Body of pancreas (tissue), 4 donors: Measurements from ENCODE around the gene DCDC2C. TPM values are rescaled to one million over a fixed set of nuclear protein-coding genes. Genes with fewer than 3 reads are reported as not detected.

Experiments
- ATAC-seq: fragments of 150-250 bp; one replicate; pipeline ENCODE4 v1.9.1; 2016
- DNase-seq, 4 donors: peaks; one replicate each; pipeline ENCODE4 v3.0.0-alpha.2; 2019
- H3K27ac ChIP-seq, 4 donors: fragments of 200-600 bp; sonication (generic); 1 replicate in 3 of 4; 2 replicates in 1 of 4; pipeline versions ENCODE4 v1.5.1 to v1.6.1; 2016 to 2019; ENCODE audit warnings: mild to moderate bottlenecking in 1 of 4, mixed read lengths in 1 of 4, moderate library complexity in 1 of 4
- H3K27me3 ChIP-seq, 2 donors: fragments of 200-600 bp; sonication (generic); one replicate each; pipeline ENCODE4 v1.6.0; 2016; ENCODE audit warnings: mild to moderate bottlenecking in 1 of 2
- H3K36me3 ChIP-seq, 2 donors: fragments of 200-600 bp; sonication (generic); replicated peaks in 1 of 2; 2 replicates each; pipeline ENCODE4 v1.5.1; 2016; ENCODE audit warnings: low read depth in 2 of 2; ENCODE audit not compliant: insufficient read depth in 1 of 2
- H3K4me1 ChIP-seq: fragments of 200-600 bp; sonication (generic); one replicate; pipeline ENCODE4 v1.6.0; 2016
- H3K4me3 ChIP-seq, 2 donors: fragments of 200-600 bp; sonication (generic); 1 replicate in 1 of 2; 2 replicates in 1 of 2; pipeline ENCODE4 v1.5.1; 2016 to 2019
- H3K9me3 ChIP-seq, 3 donors: fragments of 200-600 bp; sonication (generic); 1 replicate in 2 of 3; 2 replicates in 1 of 3; pipeline ENCODE4 v1.5.1; 2016
- POLR2A ChIP-seq, 3 donors: fragments of 450-650 bp; IDR thresholded peaks; one replicate each; pipeline ENCODE4 v1.6.1; 2016; ENCODE audit warnings: antibody characterized with exemption in 3 of 3, mild to moderate bottlenecking in 2 of 3
- WGBS, 2 donors: methylation state at CpG; one replicate each; pipeline ENCODE4 v1.1.5; 2017; 5-methylcytosine and 5-hydroxymethylcytosine counted together
- intact Hi-C: fragments of 100-400 bp; cut with DNase I; formaldehyde crosslinking; loops from one replicate; pipeline ENCODE4 v1.15.1; 2023
- total RNA-seq, 2 donors: library from RNA; depleted of rRNA; stranded (reverse); fragments of >200 nt; gene quantifications; one replicate each; pipeline ENCODE4 v1.1.0, GENCODE V29; 2016
- TF ChIP-seq, protein P1 (sequence below), 7 experiments: fragments of 450-650 bp in 4 of 7; fragments of 200-600 bp in 3 of 7; sonication (generic) in 3 of 7; IDR thresholded peaks; one replicate each; pipeline ENCODE4 v1.5.1; 2016 to 2019; ENCODE audit warnings: antibody characterized with exemption in 7 of 7

Gene DCDC2C
- total RNA-seq, 2 donors from 2014 or later, result not detected

DNA sequence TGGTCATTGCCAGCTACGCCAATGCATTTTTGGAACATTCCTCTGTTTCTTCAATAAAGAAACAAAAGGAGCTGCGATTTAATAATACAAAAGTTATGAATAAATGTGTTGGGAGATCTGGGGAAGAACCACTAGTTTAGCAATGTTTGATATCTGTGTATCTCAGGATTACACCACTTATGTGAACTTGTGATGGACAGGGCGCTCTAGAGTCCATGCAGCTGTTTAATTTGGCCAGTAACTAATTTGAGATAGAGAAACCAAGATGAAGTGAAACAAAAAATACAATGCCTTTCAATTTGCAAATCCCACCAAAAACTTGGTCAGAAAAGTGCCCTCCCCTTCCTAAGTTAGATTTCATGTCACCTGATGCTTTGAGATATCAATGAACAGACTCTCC lies 6.8 kb upstream of the DCDC2C start:
- H3K4me1 ChIP-seq, result no peaks in the 10 kb centered on the region
- ATAC-seq (no peak), DNase-seq (no peak)
- H3K27me3 ChIP-seq, result no peaks in the 10 kb centered on the region
- H3K36me3 ChIP-seq, result no peaks in the 10 kb centered on the region
- no peak for TF ChIP-seq POLR2A (IDR thresholded peaks at IDR 0.05)
- TF ChIP-seq, protein P1, sequence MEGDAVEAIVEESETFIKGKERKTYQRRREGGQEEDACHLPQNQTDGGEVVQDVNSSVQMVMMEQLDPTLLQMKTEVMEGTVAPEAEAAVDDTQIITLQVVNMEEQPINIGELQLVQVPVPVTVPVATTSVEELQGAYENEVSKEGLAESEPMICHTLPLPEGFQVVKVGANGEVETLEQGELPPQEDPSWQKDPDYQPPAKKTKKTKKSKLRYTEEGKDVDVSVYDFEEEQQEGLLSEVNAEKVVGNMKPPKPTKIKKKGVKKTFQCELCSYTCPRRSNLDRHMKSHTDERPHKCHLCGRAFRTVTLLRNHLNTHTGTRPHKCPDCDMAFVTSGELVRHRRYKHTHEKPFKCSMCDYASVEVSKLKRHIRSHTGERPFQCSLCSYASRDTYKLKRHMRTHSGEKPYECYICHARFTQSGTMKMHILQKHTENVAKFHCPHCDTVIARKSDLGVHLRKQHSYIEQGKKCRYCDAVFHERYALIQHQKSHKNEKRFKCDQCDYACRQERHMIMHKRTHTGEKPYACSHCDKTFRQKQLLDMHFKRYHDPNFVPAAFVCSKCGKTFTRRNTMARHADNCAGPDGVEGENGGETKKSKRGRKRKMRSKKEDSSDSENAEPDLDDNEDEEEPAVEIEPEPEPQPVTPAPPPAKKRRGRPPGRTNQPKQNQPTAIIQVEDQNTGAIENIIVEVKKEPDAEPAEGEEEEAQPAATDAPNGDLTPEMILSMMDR (IDR thresholded peaks at IDR 0.05), result no peak
- intact Hi-C loops, result no loop called here
- no peak overlapping the region for H3K4me3 ChIP-seq
- no peak overlapping the region for H3K27ac ChIP-seq
- no peaks in the 10 kb centered on the region for H3K9me3 ChIP-seq
- 77 to 86% methylated on average over 3 of the region's 3 CpGs for WGBS, 2 donors

DNA sequence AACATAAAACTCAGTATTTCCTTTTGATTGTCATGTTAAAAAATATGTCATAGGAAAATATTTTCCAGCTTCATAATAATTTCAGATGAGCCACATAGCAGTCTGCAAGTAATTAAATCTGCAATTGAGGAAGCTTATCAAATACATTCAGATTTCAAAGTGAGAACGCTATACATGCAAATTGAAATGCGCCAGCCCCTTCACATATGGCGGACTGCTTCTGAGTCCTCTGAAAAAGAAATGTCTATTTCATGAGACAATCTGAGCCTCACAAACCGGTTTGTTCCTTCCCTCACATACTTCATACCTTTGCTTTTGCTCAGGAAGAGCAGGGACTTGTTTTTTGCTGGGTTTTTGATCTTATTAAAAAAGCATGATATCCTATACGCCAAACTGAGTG lies 2.3 kb upstream of the DCDC2C start:
- intact Hi-C loops, result no loop called here
- Histone ChIP-seq H3K36me3 (no peaks in the 10 kb centered on the region), H3K9me3 (no peaks in the 10 kb centered on the region), H3K27me3 (no peaks in the 10 kb centered on the region), H3K4me1 (peaks cover 7% of the 10 kb centered on the region), H3K4me3 (no peak overlapping the region), H3K27ac (no peak overlapping the region)
- no peak for TF ChIP-seq POLR2A (IDR thresholded peaks at IDR 0.05)
- TF ChIP-seq, protein P1 (IDR thresholded peaks at IDR 0.05), result no peak
- DNase-seq (no peak), ATAC-seq (no peak)
- WGBS, 2 donors, result 68 to 79% methylated on average over 5 of the region's 5 CpGs

DNA sequence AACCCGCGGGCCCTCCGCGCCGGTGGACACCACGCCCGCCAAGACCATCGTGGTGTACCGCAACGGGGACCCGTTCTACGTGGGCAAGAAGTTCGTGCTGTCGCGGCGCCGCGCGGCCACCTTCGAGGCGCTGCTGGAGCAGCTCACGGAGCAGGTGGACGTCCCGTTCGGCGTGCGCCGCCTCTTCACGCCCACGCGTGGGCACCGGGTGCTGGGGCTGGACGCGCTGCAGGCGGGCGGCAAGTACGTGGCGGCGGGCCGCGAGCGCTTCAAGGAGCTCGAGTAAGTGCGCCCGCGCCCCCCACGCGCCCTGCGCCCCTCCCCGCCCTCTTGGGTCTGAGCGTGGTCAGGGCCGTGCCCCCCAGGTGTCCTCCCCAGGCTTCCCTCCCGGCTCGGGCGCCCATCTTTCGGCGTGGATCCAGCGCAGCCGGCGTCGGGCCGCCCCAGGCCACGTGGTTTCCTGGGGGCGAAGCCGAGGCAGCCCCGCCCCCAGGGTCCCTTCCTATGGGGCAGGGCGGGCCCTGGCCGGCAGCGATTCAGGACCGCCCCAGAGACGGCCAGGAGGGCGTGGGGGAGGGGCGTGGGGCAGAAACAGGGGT lies 481 bp downstream of the DCDC2C start:
- Histone ChIP-seq H3K9me3 (no peaks in the 10 kb centered on the region), H3K4me3 (no peak overlapping the region), H3K27me3 (no peaks in the 10 kb centered on the region), H3K4me1 (peaks cover 7% of the 10 kb centered on the region), H3K36me3 (no peaks in the 10 kb centered on the region), H3K27ac (no peak overlapping the region)
- TF ChIP-seq, protein P1 (IDR thresholded peaks at IDR 0.05), result no peak
- no peak for TF ChIP-seq POLR2A (IDR thresholded peaks at IDR 0.05)
- ATAC-seq (no peak), DNase-seq (no peak)
- intact Hi-C loops, result no loop called here
- WGBS, 2 donors, result 24% methylated on average over 33 of the region's 73 CpGs; no CpG with 5 or more reads in 1 of the 2 donors

DNA sequence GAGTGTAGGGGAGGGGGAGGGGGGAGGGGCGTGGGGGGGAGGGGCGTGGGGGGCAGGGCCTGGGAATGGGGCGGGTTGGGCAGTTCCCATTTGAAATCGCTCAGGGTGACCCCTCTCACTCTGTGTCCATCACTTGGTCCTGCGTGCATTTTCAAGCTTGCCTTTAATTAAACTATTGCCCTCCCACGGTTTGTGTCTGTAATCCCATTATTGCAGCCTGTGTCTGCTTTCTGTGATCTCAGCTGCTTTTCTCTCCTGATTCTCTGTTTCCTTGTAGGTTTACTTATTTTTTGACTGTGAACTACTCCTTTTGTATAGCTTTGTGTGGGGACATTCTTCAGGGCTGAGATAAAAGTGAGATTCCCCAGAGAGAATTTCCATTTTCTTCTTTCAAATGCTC lies 1.3 kb downstream of the DCDC2C start:
- no peaks in the 10 kb centered on the region for H3K9me3 ChIP-seq
- no peak overlapping the region for H3K4me3 ChIP-seq
- WGBS, 2 donors, result 27 to 31% methylated on average over 3 to 5 of the region's 6 CpGs
- DNase-seq (no peak), ATAC-seq (no peak)
- H3K27me3 ChIP-seq, result no peaks in the 10 kb centered on the region
- peaks cover 7% of the 10 kb centered on the region for H3K4me1 ChIP-seq
- no peak overlapping the region for H3K27ac ChIP-seq
- intact Hi-C loops, result no loop called here
- TF ChIP-seq POLR2A (IDR thresholded peaks at IDR 0.05), result no peak
- TF ChIP-seq, protein P1 (IDR thresholded peaks at IDR 0.05), result no peak
- H3K36me3 ChIP-seq, result no peaks in the 10 kb centered on the region

DNA sequence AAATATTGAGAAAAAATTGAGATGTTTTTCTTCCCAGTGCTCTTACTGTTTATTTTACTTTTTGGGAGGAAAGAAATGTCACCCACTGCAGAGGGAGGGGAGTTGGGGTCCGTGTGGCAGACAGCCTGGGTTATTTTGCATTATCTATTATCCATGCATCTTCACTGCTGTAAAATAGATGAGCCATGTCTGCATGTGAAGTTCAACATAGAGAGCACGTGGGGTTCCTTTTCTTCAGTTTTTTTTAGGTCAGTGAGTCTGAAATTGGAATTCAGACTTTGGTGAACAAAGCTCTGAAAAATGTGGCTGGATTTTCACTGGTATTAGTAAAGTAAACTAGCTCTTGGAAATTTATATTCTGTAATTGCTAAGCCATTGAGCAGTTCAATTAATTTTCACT lies 2.4 kb downstream of the DCDC2C start:
- no peaks in the 10 kb centered on the region for H3K27me3 ChIP-seq
- DNase-seq (no peak), ATAC-seq (no peak)
- no peak overlapping the region for H3K4me3 ChIP-seq
- no peaks in the 10 kb centered on the region for H3K9me3 ChIP-seq
- no peak for TF ChIP-seq POLR2A (IDR thresholded peaks at IDR 0.05)
- TF ChIP-seq, protein P1 (IDR thresholded peaks at IDR 0.05), result no peak
- H3K36me3 ChIP-seq, result no peaks in the 10 kb centered on the region
- intact Hi-C loops, result no loop called here
- WGBS, 2 donors, result 9 to 13% methylated on average over 2 of the region's 2 CpGs
- no peak overlapping the region for H3K27ac ChIP-seq
- H3K4me1 ChIP-seq, result peaks cover 7% of the 10 kb centered on the region
